ENCODE measurements around the gene UTP3. TPM values are rescaled to one million over a fixed set of nuclear protein-coding genes. Genes with fewer than 3 reads are reported as not detected.
"Not testable (repeated sequence)": the region's sequence is repeated elsewhere in the genome, so short reads cannot be mapped to it uniquely, and the experiment has no call there.

UTP3 gene
- total and polyA plus RNA-seq, 4 donors: 6.5 to 12.8 (median 10.9) TPM

DNA sequence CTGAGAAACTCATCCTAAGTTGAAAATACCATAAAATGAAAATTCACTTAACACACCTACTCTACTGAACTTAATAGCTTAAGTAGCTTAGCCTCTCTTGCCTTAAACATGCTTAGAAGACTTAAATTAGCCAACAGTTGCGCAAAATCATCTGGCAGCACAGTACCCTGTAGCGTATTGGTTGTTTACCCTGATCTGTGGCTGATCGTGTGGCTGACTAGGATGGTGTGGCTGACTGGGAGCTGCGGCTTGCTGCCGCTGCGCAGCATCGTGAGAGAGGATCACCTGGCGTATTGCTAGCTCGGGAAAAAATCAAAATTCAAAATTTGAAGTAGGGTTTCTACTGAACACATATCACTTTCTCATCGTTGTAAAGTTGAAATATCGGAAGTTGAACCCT is 39.8 kb downstream of the UTP3 start:
- Histone ChIP-seq H3K9me3 (ENCODE audit: control insufficient read depth in 4 of 4, low read length in 3 of 4) (no peaks in the 10 kb centered on the region), H3K4me3 (ENCODE audit: low read depth in 1 of 3, low read length in 3 of 3) (no peak overlapping the region), H3K36me3 (ENCODE audit: control insufficient read depth in 4 of 4, insufficient read depth in 3 of 4, low read depth in 1 of 4, low read length in 3 of 4) (no peaks in the 10 kb centered on the region), H3K27ac (ENCODE audit: low read depth in 1 of 2, low read length in 2 of 2) (no peak overlapping the region), H3K4me1 (ENCODE audit: control insufficient read depth in 4 of 4, insufficient read depth in 4 of 4, low read length in 3 of 4) (no peaks in the 10 kb centered on the region), H3K9ac (ENCODE audit: low read depth in 1 of 2, low read length in 2 of 2) (no peak overlapping the region), H3K27me3 (ENCODE audit: control insufficient read depth in 4 of 4, insufficient read depth in 4 of 4, low read length in 3 of 4) (no peaks in the 10 kb centered on the region)
- 86% methylated on average over 11 of the region's 11 CpGs for WGBS
- no peak for DNase-seq (ENCODE audit: low spot score)
- TF ChIP-seq, protein P1, sequence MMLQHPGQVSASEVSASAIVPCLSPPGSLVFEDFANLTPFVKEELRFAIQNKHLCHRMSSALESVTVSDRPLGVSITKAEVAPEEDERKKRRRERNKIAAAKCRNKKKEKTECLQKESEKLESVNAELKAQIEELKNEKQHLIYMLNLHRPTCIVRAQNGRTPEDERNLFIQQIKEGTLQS (IDR thresholded peaks at IDR 0.05): no peak
- TF ChIP-seq, protein P2, sequence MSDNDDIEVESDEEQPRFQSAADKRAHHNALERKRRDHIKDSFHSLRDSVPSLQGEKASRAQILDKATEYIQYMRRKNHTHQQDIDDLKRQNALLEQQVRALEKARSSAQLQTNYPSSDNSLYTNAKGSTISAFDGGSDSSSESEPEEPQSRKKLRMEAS (IDR thresholded peaks at IDR 0.05): no peak
- TF ChIP-seq YY1 (IDR thresholded peaks at IDR 0.05): no peak
- TF ChIP-seq TAF1 (conservative IDR thresholded peaks at IDR 0.05): no peak
- no peak for TF ChIP-seq RAD21 (IDR thresholded peaks at IDR 0.05)
- no peak for TF ChIP-seq EGR1 (IDR thresholded peaks at IDR 0.05; ENCODE audit: low read depth in 2 of 2)
- no peak for TF ChIP-seq JUND (IDR thresholded peaks at IDR 0.05)
- TF ChIP-seq FOXA2 (IDR thresholded peaks at IDR 0.05): no peak
- TF ChIP-seq RXRA (IDR thresholded peaks at IDR 0.05): no peak
- no peak for TF ChIP-seq GABPA (IDR thresholded peaks at IDR 0.05 in 1 of 2, conservative IDR thresholded peaks at IDR 0.05 in 1 of 2)
- no peak for TF ChIP-seq SP1 (IDR thresholded peaks at IDR 0.05)
- TF ChIP-seq HNF4G (IDR thresholded peaks at IDR 0.05): no peak
- TF ChIP-seq, protein P3, sequence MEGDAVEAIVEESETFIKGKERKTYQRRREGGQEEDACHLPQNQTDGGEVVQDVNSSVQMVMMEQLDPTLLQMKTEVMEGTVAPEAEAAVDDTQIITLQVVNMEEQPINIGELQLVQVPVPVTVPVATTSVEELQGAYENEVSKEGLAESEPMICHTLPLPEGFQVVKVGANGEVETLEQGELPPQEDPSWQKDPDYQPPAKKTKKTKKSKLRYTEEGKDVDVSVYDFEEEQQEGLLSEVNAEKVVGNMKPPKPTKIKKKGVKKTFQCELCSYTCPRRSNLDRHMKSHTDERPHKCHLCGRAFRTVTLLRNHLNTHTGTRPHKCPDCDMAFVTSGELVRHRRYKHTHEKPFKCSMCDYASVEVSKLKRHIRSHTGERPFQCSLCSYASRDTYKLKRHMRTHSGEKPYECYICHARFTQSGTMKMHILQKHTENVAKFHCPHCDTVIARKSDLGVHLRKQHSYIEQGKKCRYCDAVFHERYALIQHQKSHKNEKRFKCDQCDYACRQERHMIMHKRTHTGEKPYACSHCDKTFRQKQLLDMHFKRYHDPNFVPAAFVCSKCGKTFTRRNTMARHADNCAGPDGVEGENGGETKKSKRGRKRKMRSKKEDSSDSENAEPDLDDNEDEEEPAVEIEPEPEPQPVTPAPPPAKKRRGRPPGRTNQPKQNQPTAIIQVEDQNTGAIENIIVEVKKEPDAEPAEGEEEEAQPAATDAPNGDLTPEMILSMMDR (IDR thresholded peaks at IDR 0.05; ENCODE audit: low read depth, low read length, missing input control): no peak
- no peak for TF ChIP-seq HNF4A (conservative IDR thresholded peaks at IDR 0.05)
- TF ChIP-seq, protein P4, sequence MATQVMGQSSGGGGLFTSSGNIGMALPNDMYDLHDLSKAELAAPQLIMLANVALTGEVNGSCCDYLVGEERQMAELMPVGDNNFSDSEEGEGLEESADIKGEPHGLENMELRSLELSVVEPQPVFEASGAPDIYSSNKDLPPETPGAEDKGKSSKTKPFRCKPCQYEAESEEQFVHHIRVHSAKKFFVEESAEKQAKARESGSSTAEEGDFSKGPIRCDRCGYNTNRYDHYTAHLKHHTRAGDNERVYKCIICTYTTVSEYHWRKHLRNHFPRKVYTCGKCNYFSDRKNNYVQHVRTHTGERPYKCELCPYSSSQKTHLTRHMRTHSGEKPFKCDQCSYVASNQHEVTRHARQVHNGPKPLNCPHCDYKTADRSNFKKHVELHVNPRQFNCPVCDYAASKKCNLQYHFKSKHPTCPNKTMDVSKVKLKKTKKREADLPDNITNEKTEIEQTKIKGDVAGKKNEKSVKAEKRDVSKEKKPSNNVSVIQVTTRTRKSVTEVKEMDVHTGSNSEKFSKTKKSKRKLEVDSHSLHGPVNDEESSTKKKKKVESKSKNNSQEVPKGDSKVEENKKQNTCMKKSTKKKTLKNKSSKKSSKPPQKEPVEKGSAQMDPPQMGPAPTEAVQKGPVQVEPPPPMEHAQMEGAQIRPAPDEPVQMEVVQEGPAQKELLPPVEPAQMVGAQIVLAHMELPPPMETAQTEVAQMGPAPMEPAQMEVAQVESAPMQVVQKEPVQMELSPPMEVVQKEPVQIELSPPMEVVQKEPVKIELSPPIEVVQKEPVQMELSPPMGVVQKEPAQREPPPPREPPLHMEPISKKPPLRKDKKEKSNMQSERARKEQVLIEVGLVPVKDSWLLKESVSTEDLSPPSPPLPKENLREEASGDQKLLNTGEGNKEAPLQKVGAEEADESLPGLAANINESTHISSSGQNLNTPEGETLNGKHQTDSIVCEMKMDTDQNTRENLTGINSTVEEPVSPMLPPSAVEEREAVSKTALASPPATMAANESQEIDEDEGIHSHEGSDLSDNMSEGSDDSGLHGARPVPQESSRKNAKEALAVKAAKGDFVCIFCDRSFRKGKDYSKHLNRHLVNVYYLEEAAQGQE (IDR thresholded peaks at IDR 0.05): no peak
- no peak for TF ChIP-seq FOXA1 (IDR thresholded peaks at IDR 0.05)
- TF ChIP-seq, protein P5, sequence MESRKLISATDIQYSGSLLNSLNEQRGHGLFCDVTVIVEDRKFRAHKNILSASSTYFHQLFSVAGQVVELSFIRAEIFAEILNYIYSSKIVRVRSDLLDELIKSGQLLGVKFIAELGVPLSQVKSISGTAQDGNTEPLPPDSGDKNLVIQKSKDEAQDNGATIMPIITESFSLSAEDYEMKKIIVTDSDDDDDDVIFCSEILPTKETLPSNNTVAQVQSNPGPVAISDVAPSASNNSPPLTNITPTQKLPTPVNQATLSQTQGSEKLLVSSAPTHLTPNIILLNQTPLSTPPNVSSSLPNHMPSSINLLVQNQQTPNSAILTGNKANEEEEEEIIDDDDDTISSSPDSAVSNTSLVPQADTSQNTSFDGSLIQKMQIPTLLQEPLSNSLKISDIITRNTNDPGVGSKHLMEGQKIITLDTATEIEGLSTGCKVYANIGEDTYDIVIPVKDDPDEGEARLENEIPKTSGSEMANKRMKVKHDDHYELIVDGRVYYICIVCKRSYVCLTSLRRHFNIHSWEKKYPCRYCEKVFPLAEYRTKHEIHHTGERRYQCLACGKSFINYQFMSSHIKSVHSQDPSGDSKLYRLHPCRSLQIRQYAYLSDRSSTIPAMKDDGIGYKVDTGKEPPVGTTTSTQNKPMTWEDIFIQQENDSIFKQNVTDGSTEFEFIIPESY (IDR thresholded peaks at IDR 0.05): no peak

DNA sequence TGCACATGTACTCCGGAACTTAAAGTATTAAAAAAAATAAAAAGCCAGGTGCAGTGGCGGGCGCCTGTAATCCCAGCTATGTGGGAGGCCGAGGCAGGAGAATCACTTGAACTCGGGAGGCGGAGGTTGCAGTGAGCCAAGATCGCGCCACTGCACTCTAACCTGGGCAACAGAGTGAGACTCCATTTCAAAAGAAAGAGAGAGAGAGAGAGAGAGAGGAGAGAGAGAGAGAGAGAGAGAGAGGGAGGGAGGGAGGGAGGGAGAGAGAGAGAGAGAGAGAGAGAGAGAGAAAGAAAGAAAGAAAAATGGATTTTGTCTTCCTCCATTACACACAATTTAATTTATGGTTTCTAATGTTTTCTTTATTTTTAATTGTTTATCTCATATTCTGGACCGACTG is 44.5 kb downstream of the UTP3 start:
- not testable (repeated sequence) for DNase-seq (ENCODE audit: low spot score); H3K9ac ChIP-seq (ENCODE audit: low read depth in 1 of 2, low read length in 2 of 2); H3K9me3 ChIP-seq (ENCODE audit: control insufficient read depth in 4 of 4, low read length in 3 of 4); H3K36me3 ChIP-seq (ENCODE audit: control insufficient read depth in 4 of 4, insufficient read depth in 3 of 4, low read depth in 1 of 4, low read length in 3 of 4); H3K4me3 ChIP-seq (ENCODE audit: low read depth in 1 of 3, low read length in 3 of 3); H3K27ac ChIP-seq (ENCODE audit: low read depth in 1 of 2, low read length in 2 of 2); H3K27me3 ChIP-seq (ENCODE audit: control insufficient read depth in 4 of 4, insufficient read depth in 4 of 4, low read length in 3 of 4)
- WGBS: 91% methylated on average over 9 of the region's 9 CpGs
- peaks cover 2 to 14% (median 10%) of the 10 kb centered on the region in 4 donors for H3K4me1 ChIP-seq (ENCODE audit: control insufficient read depth in 4 of 4, insufficient read depth in 4 of 4, low read length in 3 of 4)
